Measurements from ENCODE around the gene MAP2K4. TPM values are rescaled to one million over a fixed set of nuclear protein-coding genes. Genes with fewer than 3 reads are reported as not detected.

The MAP2K4 gene
- total RNA-seq, 1 experiment from 2014 or later: 46.1 TPM

- no peak overlapping the region for H3K27ac ChIP-seq (ENCODE audit: insufficient read length, low read depth, low read length)
- no peak overlapping the region for H3K4me2 ChIP-seq (ENCODE audit: insufficient read depth, insufficient read length, low read length)
- no peak overlapping the region for H3T11ph ChIP-seq (ENCODE audit: low read length)
- no peak overlapping the region for H3K4ac ChIP-seq (ENCODE audit: low read depth, low read length)
- DNase-seq: no peak
- H3K23me2 ChIP-seq (ENCODE audit: insufficient read length, low read depth, low read length, poor library complexity, severe bottlenecking): no peaks in the 10 kb centered on the region
- no peak overlapping the region for H2BK5ac ChIP-seq (ENCODE audit: insufficient read length, low read length)
- H4K5ac ChIP-seq (ENCODE audit: insufficient read length, low read depth, low read length): no peak overlapping the region
- H4K8ac ChIP-seq (replicated peaks; ENCODE audit: insufficient read length, low read depth, low read length): no peak overlapping the region
- no peaks in the 10 kb centered on the region for H3K27me3 Mint-ChIP-seq (ENCODE audit: low read depth)
- no peaks in the 10 kb centered on the region for H3K79me1 ChIP-seq (ENCODE audit: insufficient read depth, low read depth, low read length, poor library complexity, severe bottlenecking)
- H2AFZ ChIP-seq (ENCODE audit: low read length): no peak overlapping the region
- H3K27me3 ChIP-seq (ENCODE audit: insufficient read depth, low read length): no peaks in the 10 kb centered on the region
- no peaks in the 10 kb centered on the region for H3K4me1 ChIP-seq (ENCODE audit: insufficient read depth, low read length)
- no peak overlapping the region for H2BK12ac ChIP-seq (ENCODE audit: insufficient read length, low read depth, low read length)
- H3K56ac ChIP-seq (ENCODE audit: insufficient read length, low read depth, low read length): no peak overlapping the region
- peaks cover 4 to 5% of the 10 kb centered on the region in 2 experiments; a peak in 4 of 5 replicates for H3K9me3 Mint-ChIP-seq
- H2BK15ac ChIP-seq (ENCODE audit: low read depth, low read length): no peak overlapping the region
- no peaks in the 10 kb centered on the region for H4K20me1 ChIP-seq (ENCODE audit: control insufficient read depth, insufficient read depth, insufficient read length)
- H3K14ac ChIP-seq (ENCODE audit: insufficient read depth, low read length): no peak overlapping the region
- no peak overlapping the region for H4K91ac ChIP-seq (ENCODE audit: insufficient read length, low read depth, low read length)
- TF ChIP-seq, protein P1, sequence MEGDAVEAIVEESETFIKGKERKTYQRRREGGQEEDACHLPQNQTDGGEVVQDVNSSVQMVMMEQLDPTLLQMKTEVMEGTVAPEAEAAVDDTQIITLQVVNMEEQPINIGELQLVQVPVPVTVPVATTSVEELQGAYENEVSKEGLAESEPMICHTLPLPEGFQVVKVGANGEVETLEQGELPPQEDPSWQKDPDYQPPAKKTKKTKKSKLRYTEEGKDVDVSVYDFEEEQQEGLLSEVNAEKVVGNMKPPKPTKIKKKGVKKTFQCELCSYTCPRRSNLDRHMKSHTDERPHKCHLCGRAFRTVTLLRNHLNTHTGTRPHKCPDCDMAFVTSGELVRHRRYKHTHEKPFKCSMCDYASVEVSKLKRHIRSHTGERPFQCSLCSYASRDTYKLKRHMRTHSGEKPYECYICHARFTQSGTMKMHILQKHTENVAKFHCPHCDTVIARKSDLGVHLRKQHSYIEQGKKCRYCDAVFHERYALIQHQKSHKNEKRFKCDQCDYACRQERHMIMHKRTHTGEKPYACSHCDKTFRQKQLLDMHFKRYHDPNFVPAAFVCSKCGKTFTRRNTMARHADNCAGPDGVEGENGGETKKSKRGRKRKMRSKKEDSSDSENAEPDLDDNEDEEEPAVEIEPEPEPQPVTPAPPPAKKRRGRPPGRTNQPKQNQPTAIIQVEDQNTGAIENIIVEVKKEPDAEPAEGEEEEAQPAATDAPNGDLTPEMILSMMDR (conservative IDR thresholded peaks at IDR 0.05): no peak
- H2BK120ac ChIP-seq (ENCODE audit: low read depth, low read length, poor library complexity, severe bottlenecking): no peak overlapping the region
- no peaks in the 10 kb centered on the region for H3K79me2 ChIP-seq (ENCODE audit: insufficient read depth, low read length)
- H3K9ac ChIP-seq (ENCODE audit: extremely low read depth, insufficient read length, low read length): no peak overlapping the region
- H3K27ac Mint-ChIP-seq: no peak overlapping the region
- no peak overlapping the region for H3K23ac ChIP-seq (ENCODE audit: insufficient read length, low read depth, low read length)
- H3K4me3 Mint-ChIP-seq: no peak overlapping the region
- no CpG with 5 or more reads among the region's 3 CpGs for WGBS (ENCODE audit: extremely low coverage, insufficient read length, low lambda C conversion rate)
- no peak overlapping the region for H2AK5ac ChIP-seq (ENCODE audit: insufficient read length, low read length)
- H3K4me1 Mint-ChIP-seq: no peaks in the 10 kb centered on the region
- no peak overlapping the region for H3K18ac ChIP-seq (ENCODE audit: insufficient read length, low read depth, low read length)
- H2BK20ac ChIP-seq (ENCODE audit: low read depth, low read length, poor library complexity, severe bottlenecking): no peak overlapping the region
- H3K36me3 Mint-ChIP-seq (ENCODE audit: insufficient read depth in 1 of 3, low read depth in 3 of 3): peaks cover 26 to 65% (median 61%) of the 10 kb centered on the region in 3 experiments
- H3K9me3 ChIP-seq (ENCODE audit: control insufficient read depth, low read depth, low read length): no peaks in the 10 kb centered on the region
These were observed 113.4 kb downstream of the MAP2K4 start for GRCh38 chr17:12134101-12134500.

Data from H9 (cell line).